Measurements from ENCODE around the gene THTPA. TPM values are rescaled to one million over a fixed set of nuclear protein-coding genes. Genes with fewer than 3 reads are reported as not detected.
"Not testable (repeated sequence)": the region's sequence is repeated elsewhere in the genome, so short reads cannot be mapped to it uniquely, and the experiment has no call there.

THTPA gene
- total RNA-seq, 2 donors from 2014 or later: 11.6 to 19.6 TPM

GRCh38 chr14:23600806-23601205, 44.7 kb downstream of the THTPA start:
- intact Hi-C loops (cut with DNase I): no loop called here

GRCh38 chr14:23601424-23601823, 45.4 kb downstream of the THTPA start:
- DNase-seq (ENCODE audit: low spot score): no peak
- intact Hi-C loops (cut with DNase I): no loop called here

More at GRCh38 chr14:23600806-23601205, 44.7 kb downstream of the THTPA start:
- DNase-seq (ENCODE audit: low spot score): no peak

GRCh38 chr14:23601845-23602180, 45.7 kb downstream of the THTPA start:
- intact Hi-C loops (cut with DNase I): no loop called here
- no peak for DNase-seq (ENCODE audit: low spot score)

- intact Hi-C loops (cut with DNase I): no loop called here
- DNase-seq (ENCODE audit: low spot score): no peak
Measured at GRCh38 chr14:23602181-23603095, 46.4 kb downstream of the THTPA start.

DNA sequence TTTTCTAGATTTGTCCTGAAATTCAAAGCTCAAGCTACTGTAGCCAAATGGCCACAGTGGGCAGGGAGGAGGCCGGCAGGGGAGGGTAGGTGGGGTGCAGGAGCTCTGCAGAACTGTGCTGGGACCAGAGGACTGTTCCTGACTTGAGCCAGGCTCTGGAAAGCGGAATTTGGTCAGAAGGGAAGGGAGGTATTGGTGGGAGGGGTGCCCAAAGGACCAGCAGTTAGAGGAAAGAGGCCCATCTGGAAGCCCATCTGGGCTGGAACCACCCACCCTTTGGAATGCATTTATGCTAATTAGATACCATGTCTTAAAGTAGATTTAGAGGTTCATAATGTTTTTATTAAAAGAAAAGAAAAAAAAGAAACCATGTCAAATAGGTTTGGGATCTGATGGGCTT, 47.0 kb downstream of the THTPA start:
- no peak for DNase-seq (ENCODE audit: low spot score)
- intact Hi-C loops (cut with DNase I): no loop called here

- DNase-seq (ENCODE audit: low spot score): no peak
- intact Hi-C loops (cut with DNase I): no loop called here
Measured at GRCh38 chr14:23604148-23604547, 48.1 kb downstream of the THTPA start.

DNA sequence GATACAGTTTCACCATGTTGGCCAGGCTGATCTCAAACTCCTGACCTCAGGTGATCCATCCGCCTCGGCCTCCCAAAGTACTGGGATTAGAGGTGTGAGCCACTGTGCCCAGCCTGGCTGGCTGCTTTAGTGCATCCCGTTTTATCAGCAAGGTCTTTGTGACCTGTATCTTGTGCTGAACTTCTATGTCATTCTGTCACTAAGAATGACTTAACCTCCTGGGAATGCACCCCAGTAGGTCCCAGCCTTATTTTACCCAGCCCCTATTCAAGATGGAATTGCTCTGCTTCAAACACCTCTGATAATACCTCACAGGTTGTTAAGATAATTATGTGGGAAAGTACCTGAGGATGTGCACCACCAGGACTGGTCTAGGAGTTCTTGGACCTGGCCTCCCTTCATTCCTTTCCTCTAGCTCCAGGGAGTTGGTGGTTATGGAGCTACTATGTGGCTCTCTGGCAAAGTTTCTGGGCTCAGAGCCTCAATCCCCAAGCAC, 48.7 kb downstream of the THTPA start:
- intact Hi-C loops (cut with DNase I): no loop called here
- no peak for DNase-seq (ENCODE audit: low spot score)

DNA sequence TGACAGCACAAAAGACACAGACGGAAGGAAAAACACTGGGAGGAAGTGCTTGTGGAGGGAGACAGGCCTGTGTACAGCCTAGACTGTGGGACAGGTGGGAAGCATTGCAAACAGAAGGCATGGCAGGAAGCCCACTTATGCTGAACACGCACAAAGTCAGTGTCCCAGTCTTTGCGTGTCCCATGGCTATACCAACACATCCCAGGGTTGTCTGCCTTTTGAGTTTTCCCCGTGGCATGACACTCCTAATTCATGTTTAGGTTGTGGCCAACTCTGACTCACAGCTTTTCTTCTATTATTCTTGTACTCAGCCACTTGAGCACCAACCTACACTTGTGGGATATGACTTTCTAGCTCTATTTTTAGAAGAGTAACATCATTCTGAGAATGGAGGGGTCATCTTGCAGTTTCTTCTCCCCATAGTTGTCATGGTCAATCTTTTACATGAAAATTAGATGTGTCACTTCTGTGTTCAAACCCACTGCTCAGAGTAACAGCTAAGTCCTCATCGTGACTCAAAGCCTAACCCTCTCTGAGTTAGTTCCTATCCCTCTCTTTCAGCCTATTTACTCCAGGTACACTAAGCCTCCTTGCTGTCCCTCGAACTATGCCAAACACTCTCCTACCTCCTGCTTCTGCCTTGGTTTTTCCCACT, 50.0 kb downstream of the THTPA start:
- intact Hi-C loops (cut with DNase I): no loop called here
- DNase-seq (ENCODE audit: low spot score): no peak

- no peak for DNase-seq (ENCODE audit: low spot score)
- intact Hi-C loops (cut with DNase I): no loop called here
Measured at GRCh38 chr14:23608454-23608853, 52.4 kb downstream of the THTPA start.

GRCh38 chr14:23609001-23609400, 52.9 kb downstream of the THTPA start:
- no peak for DNase-seq (ENCODE audit: low spot score)
- intact Hi-C loops (cut with DNase I): no loop called here

- intact Hi-C loops (cut with DNase I): not testable (repeated sequence)
Measured at GRCh38 chr14:23609411-23610089, 53.5 kb downstream of the THTPA start.

More at GRCh38 chr14:23609411-23610089, 53.5 kb downstream of the THTPA start:
- not testable (repeated sequence) for DNase-seq (ENCODE audit: low spot score)

Other genes with a start within 250 kb of the THTPA start
- 10 to 100 TPM; 65.6 to 81.7 TPM for gene BCL2L2, start 249.4 kb upstream of the THTPA start, total RNA-seq
- gene PABPN1, start 234.8 kb upstream of the THTPA start, total RNA-seq: 10 to 100 TPM; 67.9 to 79.0 TPM
- 10 to 100 TPM; 17.7 to 30.6 TPM for gene SLC22A17, start 203.4 kb upstream of the THTPA start, total RNA-seq
- gene EFS, start 191.1 kb upstream of the THTPA start, total RNA-seq: 10 to 100 TPM; 19.4 to 20.2 TPM
- not detected for gene IL25, start 183.5 kb upstream of the THTPA start, total RNA-seq
- gene CMTM5, start 179.2 kb upstream of the THTPA start, total RNA-seq: under 1 TPM; 0.57 to 0.74 TPM
- 1 to 10 TPM in 1 of 2 donors, not detected in 1; 1.3 TPM for gene MYH6, start 148.0 kb upstream of the THTPA start, total RNA-seq
- not detected for gene MYH7, start 120.6 kb upstream of the THTPA start, total RNA-seq
- gene NGDN, start 86.6 kb upstream of the THTPA start, total RNA-seq: 10 to 100 TPM; 27.8 to 28.4 TPM
- 1 to 10 TPM; 2.3 to 2.4 TPM for gene ZFHX2, start 4.5 kb upstream of the THTPA start, total RNA-seq
- gene AP1G2, start 11.5 kb downstream of the THTPA start, total RNA-seq: 10 to 100 TPM; 31.5 to 36.5 TPM
- gene JPH4, start 22.5 kb downstream of the THTPA start, total RNA-seq: 1 to 10 TPM; 4.3 to 5.6 TPM
- not detected for gene DHRS2, start 80.1 kb downstream of the THTPA start, total RNA-seq